ENCODE results near the gene G2E3. TPM values are rescaled to one million over a fixed set of nuclear protein-coding genes. Genes with fewer than 3 reads are reported as not detected.

The G2E3 gene
- total and polyA plus RNA-seq, 2 of the 4 experiments (the other 2 are of a cell fraction), result 9.6 to 19.4 TPM

DNA sequence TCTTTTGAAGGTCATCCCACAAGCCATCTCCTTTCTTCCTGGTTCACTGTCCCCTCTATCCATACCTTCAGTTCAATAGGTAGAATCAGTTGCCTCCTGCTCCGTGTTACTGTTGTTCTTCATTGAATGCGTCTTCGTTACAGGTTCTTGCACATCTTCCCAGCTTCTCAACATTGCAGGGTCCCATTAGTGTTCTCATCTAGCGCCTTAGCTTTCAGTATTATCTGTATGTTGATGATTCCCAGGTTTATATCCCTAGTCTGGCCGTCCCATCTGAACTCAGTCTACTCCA, 65.1 kb downstream of the G2E3 start:
- TF ChIP-seq BHLHE40 (IDR thresholded peaks at IDR 0.05; ENCODE audit: low read depth, low read length) (no peak), POLR2A (IDR thresholded peaks at IDR 0.05; ENCODE audit: low read depth, low read length) (no peak), MAZ (IDR thresholded peaks at IDR 0.05; ENCODE audit: borderline replicate concordance, low read depth, low read length) (no peak), CHD1 (IDR thresholded peaks at IDR 0.05; ENCODE audit: low read depth, low read length) (no peak), NFE2L2 (IDR thresholded peaks at IDR 0.05; ENCODE audit: low read depth, low read length) (no peak), MXI1 (IDR thresholded peaks at IDR 0.05; ENCODE audit: borderline replicate concordance, low read depth, low read length) (no peak), SMC3 (IDR thresholded peaks at IDR 0.05; ENCODE audit: low read depth, low read length) (no peak), RCOR1 (IDR thresholded peaks at IDR 0.05; ENCODE audit: insufficient replicate concordance, low read length) (no peak), CEBPB (IDR thresholded peaks at IDR 0.05; ENCODE audit: low read depth, low read length) (no peak), MAFK (IDR thresholded peaks at IDR 0.05; ENCODE audit: low read depth, low read length) (no peak), FOS (IDR thresholded peaks at IDR 0.05; ENCODE audit: low read depth, low read length) (no peak), RAD21 (IDR thresholded peaks at IDR 0.05; ENCODE audit: low read length) (no peak), RFX5 (IDR thresholded peaks at IDR 0.05; ENCODE audit: low read depth, low read length) (no peak)
- TF ChIP-seq, protein P1, sequence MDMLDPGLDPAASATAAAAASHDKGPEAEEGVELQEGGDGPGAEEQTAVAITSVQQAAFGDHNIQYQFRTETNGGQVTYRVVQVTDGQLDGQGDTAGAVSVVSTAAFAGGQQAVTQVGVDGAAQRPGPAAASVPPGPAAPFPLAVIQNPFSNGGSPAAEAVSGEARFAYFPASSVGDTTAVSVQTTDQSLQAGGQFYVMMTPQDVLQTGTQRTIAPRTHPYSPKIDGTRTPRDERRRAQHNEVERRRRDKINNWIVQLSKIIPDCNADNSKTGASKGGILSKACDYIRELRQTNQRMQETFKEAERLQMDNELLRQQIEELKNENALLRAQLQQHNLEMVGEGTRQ (IDR thresholded peaks at IDR 0.05; ENCODE audit: low read depth, low read length), result no peak
- TF ChIP-seq, protein P2, sequence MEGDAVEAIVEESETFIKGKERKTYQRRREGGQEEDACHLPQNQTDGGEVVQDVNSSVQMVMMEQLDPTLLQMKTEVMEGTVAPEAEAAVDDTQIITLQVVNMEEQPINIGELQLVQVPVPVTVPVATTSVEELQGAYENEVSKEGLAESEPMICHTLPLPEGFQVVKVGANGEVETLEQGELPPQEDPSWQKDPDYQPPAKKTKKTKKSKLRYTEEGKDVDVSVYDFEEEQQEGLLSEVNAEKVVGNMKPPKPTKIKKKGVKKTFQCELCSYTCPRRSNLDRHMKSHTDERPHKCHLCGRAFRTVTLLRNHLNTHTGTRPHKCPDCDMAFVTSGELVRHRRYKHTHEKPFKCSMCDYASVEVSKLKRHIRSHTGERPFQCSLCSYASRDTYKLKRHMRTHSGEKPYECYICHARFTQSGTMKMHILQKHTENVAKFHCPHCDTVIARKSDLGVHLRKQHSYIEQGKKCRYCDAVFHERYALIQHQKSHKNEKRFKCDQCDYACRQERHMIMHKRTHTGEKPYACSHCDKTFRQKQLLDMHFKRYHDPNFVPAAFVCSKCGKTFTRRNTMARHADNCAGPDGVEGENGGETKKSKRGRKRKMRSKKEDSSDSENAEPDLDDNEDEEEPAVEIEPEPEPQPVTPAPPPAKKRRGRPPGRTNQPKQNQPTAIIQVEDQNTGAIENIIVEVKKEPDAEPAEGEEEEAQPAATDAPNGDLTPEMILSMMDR (conservative IDR thresholded peaks at IDR 0.05; ENCODE audit: low read depth, low read length), result no peak
- TF ChIP-seq, protein P3, sequence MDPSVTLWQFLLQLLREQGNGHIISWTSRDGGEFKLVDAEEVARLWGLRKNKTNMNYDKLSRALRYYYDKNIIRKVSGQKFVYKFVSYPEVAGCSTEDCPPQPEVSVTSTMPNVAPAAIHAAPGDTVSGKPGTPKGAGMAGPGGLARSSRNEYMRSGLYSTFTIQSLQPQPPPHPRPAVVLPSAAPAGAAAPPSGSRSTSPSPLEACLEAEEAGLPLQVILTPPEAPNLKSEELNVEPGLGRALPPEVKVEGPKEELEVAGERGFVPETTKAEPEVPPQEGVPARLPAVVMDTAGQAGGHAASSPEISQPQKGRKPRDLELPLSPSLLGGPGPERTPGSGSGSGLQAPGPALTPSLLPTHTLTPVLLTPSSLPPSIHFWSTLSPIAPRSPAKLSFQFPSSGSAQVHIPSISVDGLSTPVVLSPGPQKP (IDR thresholded peaks at IDR 0.05; ENCODE audit: borderline replicate concordance, low read depth, low read length), result no peak
- no peak overlapping the region for H2AFZ ChIP-seq (replicated peaks; ENCODE audit: low read length, poor library complexity)
- no peak overlapping the region for H3K27ac ChIP-seq (ENCODE audit: insufficient read depth, low read length)
- peaks cover 30% of the 10 kb centered on the region; the same call in 1 of the 2 replicates for H4K20me1 ChIP-seq (ENCODE audit: insufficient read depth, low read length)
- H3K9me3 ChIP-seq (ENCODE audit: control insufficient read depth, insufficient read depth, low read length), result no peaks in the 10 kb centered on the region
- H3K56ac ChIP-seq (ENCODE audit: extremely low read depth, insufficient read depth, low read length), result no peak overlapping the region
- POLR2A ChIA-PET (ENCODE audit: unreplicated experiment), result no interaction called here
- in situ Hi-C loops (cut with MboI; ENCODE audit: low sequenced_read_pairs) (no loop called here), dilution Hi-C loops (cut with HindIII; ENCODE audit: low sequenced_read_pairs, unreplicated experiment) (no loop called here), intact Hi-C loops (cut with micrococcal nuclease) (loop anchor here (5.0 kb wide), 1 partner anchor 62 kb away; no protein-coding TSS in a partner anchor)
- peak overlapping the region; percentile 64; the same call in 1 of the 2 replicates for H3K14ac ChIP-seq (replicated peaks; ENCODE audit: low read depth, low read length)
- peak overlapping the region; percentile 37; the same call in 1 of the 2 replicates for H3K23ac ChIP-seq (ENCODE audit: low read depth, low read length)
- peaks cover 2% of the 10 kb centered on the region; the same call in 1 of the 2 replicates for H3K36me3 ChIP-seq (ENCODE audit: control insufficient read depth, insufficient read depth, low read length)
- no peak for DNase-seq
- H3K18ac ChIP-seq (ENCODE audit: low read depth, low read length), result no peak overlapping the region
- no peak overlapping the region for H4K91ac ChIP-seq (ENCODE audit: insufficient read depth, low read depth, low read length)
- no peak overlapping the region for H2BK120ac ChIP-seq (ENCODE audit: low read depth, low read length)
- H2BK5ac ChIP-seq (ENCODE audit: low read depth, low read length, poor library complexity, severe bottlenecking), result no peak overlapping the region
- H2AK9ac ChIP-seq (replicated peaks; ENCODE audit: low read depth, low read length, poor library complexity), result no peak overlapping the region
- CTCF ChIA-PET, result no interaction called here
- no CpG with 5 or more reads among the region's 5 CpGs for WGBS, 2 experiments (ENCODE audit: extremely low coverage in 2 of 2, insufficient read length in 1 of 2)
- no peak overlapping the region for H4K8ac ChIP-seq (ENCODE audit: low read depth in 2 of 2, low read length in 2 of 2)
- H3K9me1 ChIP-seq (ENCODE audit: insufficient read depth, low read length), result peaks cover 13% of the 10 kb centered on the region
- no peak overlapping the region for H3K4ac ChIP-seq (ENCODE audit: low read depth, low read length)
- ATAC-seq (ENCODE audit: low read depth), result no peak
- H3K4me2 ChIP-seq (ENCODE audit: low read depth, low read length), result peak overlapping the region; percentile 40; the same call in 1 of the 2 replicates
- no peak overlapping the region for H3K4me3 ChIP-seq (ENCODE audit: insufficient read depth, low read depth, low read length)
- no peaks in the 10 kb centered on the region for H3K27me3 ChIP-seq (ENCODE audit: control insufficient read depth, insufficient read depth, low read length)
- H2AK5ac ChIP-seq (ENCODE audit: low read depth, low read length), result no peak overlapping the region
- no peak overlapping the region for H2BK15ac ChIP-seq (ENCODE audit: low read depth, low read length)
- H4K5ac ChIP-seq (ENCODE audit: low read depth, low read length), result no peak overlapping the region
- no peak overlapping the region for H3K9ac ChIP-seq (ENCODE audit: low read depth, low read length)
- no peak overlapping the region for H2BK20ac ChIP-seq (ENCODE audit: low read depth, low read length)
- peaks cover 7 to 49% of the 10 kb centered on the region in 2 experiments; a peak in 3 of 4 replicates for H3K79me1 ChIP-seq (ENCODE audit: low read depth in 1 of 2, low read length in 2 of 2)
- no TSS peak for BruUV-seq (replicated peaks)
- peaks cover 3% of the 10 kb centered on the region for H3K4me1 ChIP-seq (ENCODE audit: control insufficient read depth, insufficient read depth, low read length)

Measured in IMR-90 (cell line).